Breast epithelium (tissue), 4 donors: ENCODE data around the gene SYNC. TPM values are rescaled to one million over a fixed set of nuclear protein-coding genes. Genes with fewer than 3 reads are reported as not detected.
A peak's percentile ranks its signal among the peaks of the same experiment; 100 is the strongest.

Experiments
- DNase-seq, 2 donors: peaks; one replicate each; pipeline ENCODE4 v3.0.0-alpha.2; 2019; ENCODE audit warnings: low spot score in 2 of 2
- H3K27ac ChIP-seq, 2 donors: fragments of 200-600 bp; sonication (generic) in 1 of 2; one replicate each; pipeline ENCODE4 v1.5.1; 2016 to 2019; ENCODE audit warnings: mild to moderate bottlenecking in 1 of 2
- H3K27me3 ChIP-seq, 2 donors: fragments of 200-600 bp; sonication (generic) in 1 of 2; one replicate each; pipeline versions ENCODE4 v1.5.1 to v1.6.0; 2017 to 2019; ENCODE audit warnings: control low read depth in 1 of 2, mild to moderate bottlenecking in 1 of 2
- H3K36me3 ChIP-seq: fragments of 200-600 bp; one replicate; pipeline ENCODE4 v1.5.1; 2019
- H3K4me1 ChIP-seq, 2 donors: fragments of 200-600 bp; sonication (generic); one replicate each; pipeline ENCODE4 v1.5.1; 2016 to 2019; ENCODE audit warnings: control low read depth in 1 of 2
- H3K4me3 ChIP-seq, 3 donors: fragments of 200-600 bp; sonication (generic); 1 replicate in 2 of 3; 2 replicates in 1 of 3; pipeline ENCODE4 v1.5.1; 2016 to 2019; ENCODE audit warnings: mild to moderate bottlenecking in 3 of 3, moderate library complexity in 2 of 3
- H3K9me3 ChIP-seq, 2 donors: fragments of 200-600 bp; sonication (generic) in 1 of 2; one replicate each; pipeline ENCODE4 v1.5.1; 2016 to 2019; ENCODE audit warnings: control low read depth in 1 of 2
- POLR2A ChIP-seq: fragments of 450-650 bp; IDR thresholded peaks from one replicate; pipeline ENCODE4 v1.6.1; 2016; ENCODE audit warnings: antibody characterized with exemption, mild to moderate bottlenecking, moderate library complexity
- POLR2AphosphoS5 ChIP-seq, 3 donors: sonication (generic); formaldehyde crosslinking; IDR thresholded peaks; one replicate each; pipeline ENCODE4 v1.6.1; 2017; ENCODE audit warnings: antibody characterized with exemption in 3 of 3
- intact Hi-C: fragments of 100-400 bp; cut with DNase I; formaldehyde crosslinking; loops from one replicate; pipeline ENCODE4 v1.15.1; 2023; ENCODE audit warnings: low total_unique reads
- total RNA-seq, 3 donors: library from RNA; depleted of rRNA; stranded (reverse); fragments of >200 nt; gene quantifications; one replicate each; pipeline ENCODE4 v1.1.0, GENCODE V29; 2016
- TF ChIP-seq, protein P1 (sequence below), 3 donors: fragments of 450-650 bp; IDR thresholded peaks; one replicate each; pipeline ENCODE4 v1.5.1; 2016 to 2017; ENCODE audit warnings: antibody characterized with exemption in 3 of 3, mild to moderate bottlenecking in 3 of 3, moderate library complexity in 3 of 3

Gene SYNC
- total RNA-seq, 3 donors from 2014 or later, result 9.8 to 24.2 (median 13.6) TPM

DNA sequence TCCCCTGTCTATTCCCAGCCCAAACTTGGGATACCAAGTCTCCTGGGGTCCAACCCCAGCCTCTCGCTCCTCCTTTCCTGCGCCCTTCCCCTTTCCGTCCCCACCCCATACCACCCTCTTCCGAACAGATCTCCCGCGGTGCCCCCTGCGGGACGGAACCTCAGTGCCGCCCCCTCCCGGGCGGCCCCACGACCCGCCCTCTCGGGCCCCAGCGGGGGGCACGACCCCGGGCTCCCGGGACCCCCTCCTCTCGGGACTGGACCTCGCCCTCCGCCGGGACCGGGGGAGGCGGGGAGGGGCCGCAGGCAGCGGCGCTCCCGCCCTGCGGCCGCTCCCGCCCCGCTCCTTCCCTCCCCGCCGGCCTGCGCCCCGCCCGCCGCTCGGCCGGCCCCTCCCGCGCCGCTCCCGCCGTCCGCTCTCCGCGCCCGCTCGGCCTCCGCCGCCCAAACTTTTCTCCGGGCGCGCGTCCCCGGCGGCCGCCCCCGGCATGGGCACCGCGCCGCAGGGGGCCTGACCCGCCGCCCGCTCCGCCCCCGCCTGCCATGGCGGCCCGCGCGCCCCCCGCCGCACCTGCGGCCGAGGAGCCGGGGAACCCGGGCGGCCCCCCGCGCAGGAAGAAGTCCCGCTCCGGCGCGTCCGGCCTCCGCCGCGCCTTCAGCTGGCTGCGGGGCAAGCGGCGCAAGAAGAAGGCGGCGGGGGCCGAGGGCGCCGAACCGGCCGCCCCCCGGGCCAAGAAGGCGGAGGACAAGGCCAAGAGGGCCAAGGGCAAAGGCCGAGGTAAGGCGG is 39.0 kb upstream of the SYNC start:
- H3K9me3 ChIP-seq, result no peaks in the 10 kb centered on the region
- DNase-seq, result no peak
- no peaks in the 10 kb centered on the region for H3K36me3 ChIP-seq
- peak overlapping the region; percentile 99 for H3K27ac ChIP-seq
- intact Hi-C loops, result no loop called here
- peak overlapping the region; percentile 71 to 93 (median 75) for H3K4me3 ChIP-seq
- peaks cover 4 to 11% of the 10 kb centered on the region in 2 donors for H3K4me1 ChIP-seq
- TF ChIP-seq POLR2A (no peak), POLR2AphosphoS5 (IDR thresholded peaks at IDR 0.05) (no peak)
- TF ChIP-seq, protein P1, sequence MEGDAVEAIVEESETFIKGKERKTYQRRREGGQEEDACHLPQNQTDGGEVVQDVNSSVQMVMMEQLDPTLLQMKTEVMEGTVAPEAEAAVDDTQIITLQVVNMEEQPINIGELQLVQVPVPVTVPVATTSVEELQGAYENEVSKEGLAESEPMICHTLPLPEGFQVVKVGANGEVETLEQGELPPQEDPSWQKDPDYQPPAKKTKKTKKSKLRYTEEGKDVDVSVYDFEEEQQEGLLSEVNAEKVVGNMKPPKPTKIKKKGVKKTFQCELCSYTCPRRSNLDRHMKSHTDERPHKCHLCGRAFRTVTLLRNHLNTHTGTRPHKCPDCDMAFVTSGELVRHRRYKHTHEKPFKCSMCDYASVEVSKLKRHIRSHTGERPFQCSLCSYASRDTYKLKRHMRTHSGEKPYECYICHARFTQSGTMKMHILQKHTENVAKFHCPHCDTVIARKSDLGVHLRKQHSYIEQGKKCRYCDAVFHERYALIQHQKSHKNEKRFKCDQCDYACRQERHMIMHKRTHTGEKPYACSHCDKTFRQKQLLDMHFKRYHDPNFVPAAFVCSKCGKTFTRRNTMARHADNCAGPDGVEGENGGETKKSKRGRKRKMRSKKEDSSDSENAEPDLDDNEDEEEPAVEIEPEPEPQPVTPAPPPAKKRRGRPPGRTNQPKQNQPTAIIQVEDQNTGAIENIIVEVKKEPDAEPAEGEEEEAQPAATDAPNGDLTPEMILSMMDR (IDR thresholded peaks at IDR 0.05), result peak in 1 of 3 donors; percentile 30
- no peaks in the 10 kb centered on the region for H3K27me3 ChIP-seq

DNA sequence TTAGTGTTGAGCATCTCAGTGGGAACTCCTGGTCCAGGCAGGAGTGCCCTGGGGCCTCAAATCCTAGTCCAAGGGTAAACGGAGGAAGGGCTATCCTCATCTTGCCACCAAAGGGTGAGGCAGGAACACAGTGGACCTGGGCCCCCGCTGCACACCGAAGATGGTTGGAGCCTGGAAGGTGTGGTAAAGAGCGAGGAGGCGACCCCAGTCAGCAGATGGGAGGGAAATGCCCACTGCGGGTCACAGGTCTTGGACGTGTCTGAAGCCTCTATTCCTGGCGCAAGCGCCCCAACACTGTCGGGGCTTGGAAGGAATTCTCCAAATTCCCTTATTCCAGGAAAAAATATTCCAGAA is 38.5 kb upstream of the SYNC start:
- Histone ChIP-seq H3K4me3 (peak overlapping the region; percentile 71 to 93 (median 75)), H3K27me3 (no peaks in the 10 kb centered on the region), H3K36me3 (no peaks in the 10 kb centered on the region), H3K27ac (peak overlapping the region; percentile 99), H3K4me1 (peaks cover 4 to 11% of the 10 kb centered on the region in 2 donors), H3K9me3 (no peaks in the 10 kb centered on the region)
- DNase-seq, result no peak
- intact Hi-C loops, result no loop called here
- TF ChIP-seq, protein P1 (IDR thresholded peaks at IDR 0.05), result no peak
- TF ChIP-seq POLR2A, result no peak
- no peak for TF ChIP-seq POLR2AphosphoS5 (IDR thresholded peaks at IDR 0.05)

DNA sequence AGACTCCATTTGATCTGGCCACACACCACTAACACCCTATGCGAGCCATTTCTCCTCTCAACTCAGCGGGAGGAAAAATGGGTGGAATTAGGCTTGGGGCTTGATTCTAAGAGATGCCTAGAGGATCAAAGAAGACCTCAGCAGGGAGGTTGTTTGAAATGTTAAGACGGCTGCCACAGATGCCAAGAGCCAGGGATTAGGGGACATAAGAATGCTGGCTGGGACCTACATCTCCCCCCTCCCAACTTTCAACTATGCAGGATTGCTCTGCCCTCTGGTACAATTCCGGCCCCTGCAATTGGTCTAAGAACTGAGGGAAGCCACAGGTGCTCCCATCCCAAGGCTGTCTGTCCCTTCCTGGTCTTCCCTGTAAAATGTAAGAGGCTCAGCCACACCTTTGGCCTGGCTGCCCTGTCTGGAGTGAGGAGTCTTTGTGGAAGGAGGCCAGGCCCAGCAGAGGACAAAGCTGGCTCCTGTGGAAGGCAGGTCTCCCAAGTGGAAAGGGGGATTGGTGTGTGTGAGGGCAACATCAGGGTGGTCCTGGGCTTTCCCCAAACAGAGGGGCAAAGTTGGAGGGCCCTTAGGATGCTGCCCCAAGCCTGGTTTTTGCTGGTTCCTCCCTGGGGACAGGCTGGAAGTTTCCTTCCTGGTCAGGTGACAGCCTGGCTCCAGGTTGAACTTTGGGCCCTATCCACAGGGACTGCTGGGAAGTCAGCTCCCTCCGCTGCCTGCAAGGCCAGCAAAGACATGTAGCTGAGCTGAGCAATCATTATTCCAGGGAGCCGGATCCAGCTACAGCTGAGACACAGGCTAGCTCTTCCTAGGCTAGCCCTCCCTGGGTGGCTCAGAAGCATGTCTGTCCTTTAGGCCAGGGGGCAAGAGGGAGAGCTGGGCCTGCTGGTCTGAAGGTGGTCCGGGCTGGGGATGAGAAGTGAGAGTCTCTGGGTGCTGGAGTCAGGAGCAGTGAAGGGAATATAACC is 34.5 kb upstream of the SYNC start:
- intact Hi-C loops, result no loop called here
- H3K27ac ChIP-seq, result peak overlapping the region in 1 of 2 donors; percentile 5
- H3K9me3 ChIP-seq, result no peaks in the 10 kb centered on the region
- no peak overlapping the region for H3K4me3 ChIP-seq
- no peak for DNase-seq
- no peak for TF ChIP-seq POLR2AphosphoS5 (IDR thresholded peaks at IDR 0.05)
- TF ChIP-seq POLR2A, result no peak
- TF ChIP-seq, protein P1 (IDR thresholded peaks at IDR 0.05), result no peak
- no peaks in the 10 kb centered on the region for H3K27me3 ChIP-seq
- H3K4me1 ChIP-seq, result peaks cover 2 to 4% of the 10 kb centered on the region in 2 donors
- no peaks in the 10 kb centered on the region for H3K36me3 ChIP-seq

DNA sequence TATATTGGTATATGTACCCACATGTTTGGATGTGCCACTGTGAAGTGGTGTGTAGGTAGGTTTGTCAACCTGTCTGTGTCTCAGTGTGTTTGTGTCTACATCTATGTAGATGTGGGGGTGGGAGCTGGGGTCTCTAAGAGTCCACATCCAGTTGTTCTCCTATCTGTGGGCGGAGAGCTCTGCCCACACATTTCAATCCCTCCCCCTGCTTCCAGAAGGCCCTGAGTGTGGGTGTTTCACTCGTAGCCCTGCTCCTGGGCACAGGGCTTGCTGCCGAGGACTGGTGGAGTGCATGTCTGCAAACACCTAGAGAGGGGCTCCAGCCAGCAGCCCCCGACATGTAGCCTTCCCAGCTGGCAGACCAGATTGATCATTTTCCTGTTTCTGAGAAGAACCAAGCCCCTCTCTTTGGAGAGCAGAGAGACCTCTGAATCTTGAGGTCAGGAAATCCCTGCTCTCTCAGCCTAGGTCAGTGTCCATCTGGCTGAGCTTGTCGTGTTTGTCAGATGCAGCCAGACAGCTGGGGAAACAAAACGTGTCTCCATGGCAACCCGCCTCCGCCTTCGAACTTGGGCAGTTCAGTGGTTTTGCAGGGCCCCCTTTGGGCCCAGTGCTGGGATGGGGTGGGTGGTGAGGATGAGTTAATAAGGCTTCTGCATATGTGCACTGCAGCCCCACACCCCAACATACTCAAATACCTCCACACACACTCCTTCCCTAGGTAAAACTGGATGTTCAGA is 31.2 kb upstream of the SYNC start:
- no peaks in the 10 kb centered on the region for H3K27me3 ChIP-seq
- no peak overlapping the region for H3K4me3 ChIP-seq
- TF ChIP-seq POLR2A (no peak), POLR2AphosphoS5 (IDR thresholded peaks at IDR 0.05) (no peak)
- TF ChIP-seq, protein P1 (IDR thresholded peaks at IDR 0.05), result no peak
- no peak overlapping the region for H3K27ac ChIP-seq
- H3K36me3 ChIP-seq, result no peaks in the 10 kb centered on the region
- peaks cover 0 to 4% of the 10 kb centered on the region in 2 donors for H3K4me1 ChIP-seq
- intact Hi-C loops, result no loop called here
- DNase-seq, result no peak
- no peaks in the 10 kb centered on the region for H3K9me3 ChIP-seq
